ENCODE data around the gene F2R.
"Not testable (repeated sequence)": the region's sequence is repeated elsewhere in the genome, so short reads cannot be mapped to it uniquely, and the experiment has no call there.

The F2R gene

GRCh38 chr5:76715736-76716455, at the start of gene F2R:
F2R (plus strand) TSS chr5:76716126; CDS start chr5:76716308, 182 bp downstream.
- peak; percentile 71 for DNase-seq

GRCh38 chr5:76667495-76667894, 48.4 kb upstream of the F2R start:
- DNase-seq: no peak

- no peak for DNase-seq
Observed at GRCh38 chr5:76669245-76669644, 46.7 kb upstream of the F2R start.

- no peak for DNase-seq
Observed at GRCh38 chr5:76670508-76670907, 45.4 kb upstream of the F2R start.

- DNase-seq: no peak
Observed at GRCh38 chr5:76672242-76672641, 43.7 kb upstream of the F2R start.

- DNase-seq: no peak
Observed at GRCh38 chr5:76673125-76673524, 42.8 kb upstream of the F2R start.

- no peak for DNase-seq
Observed at GRCh38 chr5:76674330-76675066, 41.4 kb upstream of the F2R start.

- DNase-seq: no peak
Observed at GRCh38 chr5:76675364-76675763, 40.6 kb upstream of the F2R start.

GRCh38 chr5:76677849-76678472, 38.0 kb upstream of the F2R start:
- no peak for DNase-seq

- DNase-seq: no peak
Observed at GRCh38 chr5:76679231-76679630, 36.7 kb upstream of the F2R start.

- not testable (repeated sequence) for DNase-seq
Observed at GRCh38 chr5:76680826-76681225, 35.1 kb upstream of the F2R start.

- no peak for DNase-seq
Observed at GRCh38 chr5:76681287-76681686, 34.6 kb upstream of the F2R start.

- no peak for DNase-seq
Observed at GRCh38 chr5:76682387-76682786, 33.5 kb upstream of the F2R start.

- DNase-seq: no peak
Observed at GRCh38 chr5:76683816-76684731, 31.9 kb upstream of the F2R start.

- no peak for DNase-seq
Observed at GRCh38 chr5:76684756-76685519, 31.0 kb upstream of the F2R start.

- no peak for DNase-seq
Observed at GRCh38 chr5:76685704-76686103, 30.2 kb upstream of the F2R start.

GRCh38 chr5:76688212-76688611, 27.7 kb upstream of the F2R start:
- DNase-seq: no peak

GRCh38 chr5:76688836-76689235, 27.1 kb upstream of the F2R start:
- no peak for DNase-seq

- DNase-seq: no peak
Observed at GRCh38 chr5:76689321-76690036, 26.4 kb upstream of the F2R start.

- DNase-seq: no peak
Observed at GRCh38 chr5:76690037-76690679, 25.8 kb upstream of the F2R start.

All from activated CD4-positive, alpha-beta T cell treated with anti-CD3 and anti-CD28 coated beads, Interleukin-10, Interleukin-2, amounts not matched to agents 100 ng/mL and 50 ng/mL, durations not matched to agents 16 hours and 8 hours (primary cell).